Right kidney (tissue), 1 donor: ENCODE data around the gene RPL29.

Experiments
- DNase-seq: peaks from one replicate; pipeline ENCODE4 v3.0.0-alpha.2; 2016

RPL29 gene

DNA sequence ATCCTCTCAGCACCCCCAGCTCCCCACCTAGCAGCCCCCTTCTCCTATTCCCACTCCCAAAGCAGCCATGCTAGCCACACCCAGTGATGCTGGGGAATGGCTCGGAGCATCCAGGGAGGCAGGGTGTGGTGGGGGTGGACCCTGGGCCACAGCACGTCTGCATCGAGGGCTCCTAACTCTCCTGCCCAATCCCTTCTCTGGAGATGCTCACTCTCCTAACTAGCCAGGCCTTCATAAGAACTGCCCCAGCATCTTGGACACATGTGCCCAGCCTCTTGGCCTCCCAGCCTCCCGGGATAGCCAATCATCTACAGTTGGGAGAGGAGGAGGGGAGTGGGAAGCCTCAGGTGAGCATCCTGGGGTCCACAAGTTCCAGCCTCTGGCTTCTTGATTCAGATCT lies 31.2 kb downstream of the RPL29 start:
- DNase-seq = no peak

DNA sequence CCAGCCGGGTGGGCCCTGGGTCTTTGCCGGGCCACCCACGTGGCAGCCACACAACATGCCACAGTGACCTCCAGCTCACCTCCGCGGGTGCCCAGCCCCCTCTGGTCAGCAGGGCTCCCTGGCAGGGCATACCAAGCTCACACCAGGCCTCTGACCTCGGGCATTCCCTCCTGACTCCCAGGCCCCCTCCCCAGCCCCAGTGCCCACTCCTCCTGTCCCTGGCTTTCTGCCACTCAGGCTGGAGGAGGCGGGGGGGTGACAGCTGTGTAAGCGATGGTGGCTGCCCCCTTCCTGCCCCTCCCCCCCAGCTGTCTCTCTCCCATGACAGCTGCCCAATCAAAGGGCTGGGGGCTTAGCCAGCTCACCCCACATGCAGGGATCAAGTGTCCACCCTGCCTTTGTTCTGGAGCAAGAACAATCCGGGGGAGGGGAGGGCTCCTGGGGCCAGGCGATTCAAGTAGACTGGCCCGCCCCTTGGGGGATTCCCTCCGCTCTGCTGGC lies 31.7 kb downstream of the RPL29 start:
- DNase-seq = peak; percentile 38

DNA sequence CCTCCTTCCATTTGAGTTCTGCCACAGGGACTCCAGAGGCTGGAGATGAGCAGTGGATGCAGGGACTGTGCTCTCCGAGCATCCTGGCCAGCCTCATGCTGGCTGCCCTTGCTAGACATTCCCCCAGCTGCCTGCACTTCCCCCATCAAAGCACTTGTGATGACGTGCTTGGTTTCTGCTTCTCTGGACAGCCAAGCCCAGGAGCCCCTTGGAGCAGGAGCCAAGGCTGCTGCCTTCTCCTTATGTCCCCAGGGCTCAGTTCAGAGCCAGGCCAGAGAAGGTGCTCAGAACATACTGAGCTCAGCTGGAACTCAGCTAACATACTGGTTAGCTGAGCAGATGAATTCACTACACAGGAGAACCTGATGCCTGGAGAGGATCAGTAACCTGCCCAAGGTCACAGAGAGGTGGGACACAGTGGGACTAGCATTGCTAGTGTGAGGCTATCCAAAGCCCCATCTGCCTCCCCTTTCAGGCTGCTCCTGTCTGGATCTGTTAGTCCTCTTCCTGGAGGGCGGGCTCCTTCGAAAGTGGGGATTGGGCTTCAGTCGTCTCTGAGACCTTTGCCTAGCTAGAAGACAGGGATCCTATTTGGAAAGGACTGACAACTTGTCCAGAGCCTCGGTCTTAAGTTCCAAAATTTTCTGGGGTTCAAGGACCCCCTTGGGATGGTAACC lies 32.7 kb downstream of the RPL29 start:
- no peak for DNase-seq

DNA sequence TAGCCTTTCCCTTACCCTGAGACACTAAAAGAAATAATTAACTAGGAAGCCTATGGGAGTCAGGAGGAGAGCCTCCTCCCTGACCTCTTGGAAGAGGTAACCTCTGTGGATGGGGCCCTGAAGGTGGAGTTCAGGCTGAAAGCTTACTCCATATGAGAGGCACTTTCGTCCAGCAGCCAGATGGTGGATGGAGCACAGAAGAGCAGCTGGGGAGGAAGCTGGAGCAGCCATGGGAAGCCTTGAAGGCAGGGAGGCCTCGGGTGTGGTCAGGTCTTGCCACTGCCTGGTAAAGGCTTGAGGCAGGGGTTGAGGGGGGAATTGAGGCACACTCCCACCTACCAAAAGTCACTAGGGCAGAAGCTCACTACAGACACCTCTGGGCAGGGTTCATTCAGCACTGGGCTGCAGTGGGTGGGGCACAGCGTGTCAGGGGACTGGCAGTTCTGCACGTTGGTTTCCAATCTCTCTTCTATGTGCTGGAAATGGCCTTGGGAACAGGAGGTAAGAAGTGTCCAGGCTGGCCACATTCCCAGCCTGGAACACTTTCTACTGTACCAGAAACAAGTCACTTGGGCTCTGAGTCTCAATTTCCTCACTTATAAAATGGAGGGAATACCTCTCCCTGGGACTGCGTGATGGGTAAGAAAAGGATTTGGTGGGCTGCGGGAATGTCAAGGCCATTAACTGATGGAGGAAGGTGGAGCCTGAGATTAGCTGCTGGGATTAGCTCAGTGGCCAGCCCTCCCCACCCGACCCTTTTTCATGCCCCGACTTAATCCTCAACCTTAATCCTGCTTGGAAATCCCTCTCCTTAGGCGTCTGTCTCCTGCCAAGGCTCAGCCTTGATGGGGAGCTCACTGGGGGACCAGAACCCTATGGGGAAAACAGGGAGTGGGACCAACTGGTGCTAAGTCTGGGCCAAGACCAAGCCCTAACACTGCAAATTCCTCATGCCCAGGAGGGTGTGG lies 33.8 kb downstream of the RPL29 start:
- no peak for DNase-seq

DNA sequence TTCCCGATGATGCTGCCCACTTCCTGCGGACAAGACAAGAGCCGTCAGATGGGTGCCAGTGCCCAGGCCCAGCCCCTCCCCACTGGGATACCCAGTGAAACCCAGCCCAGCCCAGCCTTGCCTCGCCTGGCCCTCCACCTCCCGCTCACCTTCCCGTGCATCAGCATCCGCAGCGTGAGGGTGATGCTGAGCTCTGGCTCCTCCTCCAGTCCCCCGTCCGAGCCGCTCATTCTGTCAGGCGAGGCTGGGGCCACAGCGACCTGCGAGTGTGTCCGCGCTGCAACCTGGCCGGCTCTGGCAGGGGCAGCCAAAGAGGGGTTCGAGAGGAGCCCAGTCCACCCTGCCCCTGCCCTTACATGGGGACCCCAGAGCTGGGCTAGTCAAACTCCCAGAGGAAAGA lies 34.7 kb downstream of the RPL29 start:
- DNase-seq = no peak

DNA sequence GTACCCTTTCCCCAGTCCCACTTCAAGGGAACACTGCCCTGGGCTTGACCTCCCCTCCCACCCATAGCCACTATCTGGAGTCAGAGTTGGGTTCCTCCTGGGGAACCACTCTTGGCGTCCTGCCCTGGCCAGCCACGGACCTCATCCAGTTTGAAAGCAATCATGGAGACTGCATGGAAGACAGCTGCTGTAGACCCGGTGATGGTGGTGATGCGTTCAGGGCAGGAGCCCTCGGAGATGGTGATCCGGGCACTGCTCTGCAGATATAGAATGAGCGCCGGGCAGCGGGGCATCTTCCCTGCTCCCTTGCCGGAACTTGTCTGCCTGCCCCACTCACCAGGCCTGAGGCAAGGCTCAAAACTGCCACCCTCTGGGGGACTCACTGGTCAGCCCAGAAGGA lies 35.3 kb downstream of the RPL29 start:
- no peak for DNase-seq

DNA sequence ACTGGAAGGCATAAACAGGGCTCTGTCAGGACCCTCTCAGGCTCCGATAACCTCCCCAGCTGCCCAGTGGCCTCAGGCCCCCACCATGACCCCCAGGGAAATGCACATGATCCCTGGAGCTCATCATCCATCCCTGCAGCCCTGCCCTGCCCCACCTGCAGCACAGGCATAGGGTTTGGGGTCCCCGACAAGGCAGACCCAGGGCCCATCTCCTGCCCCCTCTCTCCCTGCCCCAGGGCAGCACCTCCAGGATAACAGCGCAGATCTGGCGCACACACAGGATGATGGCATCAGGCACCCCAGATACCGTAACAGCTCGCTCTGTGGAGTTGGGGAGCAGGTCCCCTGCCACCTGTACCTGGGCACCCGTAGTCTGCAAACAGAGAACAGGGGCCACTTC lies 36.0 kb downstream of the RPL29 start:
- DNase-seq = no peak

DNA sequence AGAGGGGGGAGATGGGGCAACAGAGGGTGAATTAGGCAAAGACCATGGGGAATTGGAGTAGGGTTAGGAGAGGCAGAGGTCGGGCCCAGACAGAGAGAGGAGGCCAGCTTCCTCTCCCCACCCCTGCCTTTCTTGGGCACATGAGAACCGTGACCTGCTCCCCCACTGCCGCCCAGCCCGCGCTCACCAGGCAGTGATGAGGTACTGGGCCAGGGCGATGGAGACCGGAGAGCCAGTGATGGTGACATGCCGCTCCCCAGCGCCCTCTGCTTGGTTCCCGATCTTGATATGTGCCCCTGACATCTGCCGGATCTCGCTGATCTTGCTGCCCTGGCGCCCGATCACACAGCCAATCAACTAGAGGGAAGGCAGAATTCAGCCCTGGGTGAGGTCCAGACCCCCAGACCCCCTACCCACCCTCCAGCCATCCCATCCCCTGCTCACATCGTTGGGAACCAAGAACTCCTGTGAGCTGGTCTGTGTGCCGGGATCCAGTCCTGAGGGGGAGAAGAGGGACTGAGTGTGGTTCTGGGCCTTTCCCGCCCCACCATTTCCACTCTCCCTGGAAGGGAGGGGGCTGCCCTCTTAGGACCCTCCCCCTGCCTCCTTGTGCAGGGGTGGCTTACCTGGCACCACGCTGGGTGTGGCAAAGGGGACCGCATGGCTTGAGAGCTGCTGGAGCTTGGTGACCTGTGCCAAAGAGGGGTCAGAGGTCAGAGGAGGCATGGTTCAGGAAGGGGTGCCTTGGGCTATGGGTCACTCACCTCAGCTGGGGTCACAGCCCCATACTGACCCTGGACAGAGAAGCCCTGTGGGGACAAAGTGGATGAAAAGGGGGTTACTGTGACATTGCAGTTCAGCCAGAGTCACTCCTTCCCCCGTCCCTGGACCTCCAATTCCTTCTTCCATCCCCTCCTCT lies 36.8 kb downstream of the RPL29 start:
- no peak for DNase-seq

DNA sequence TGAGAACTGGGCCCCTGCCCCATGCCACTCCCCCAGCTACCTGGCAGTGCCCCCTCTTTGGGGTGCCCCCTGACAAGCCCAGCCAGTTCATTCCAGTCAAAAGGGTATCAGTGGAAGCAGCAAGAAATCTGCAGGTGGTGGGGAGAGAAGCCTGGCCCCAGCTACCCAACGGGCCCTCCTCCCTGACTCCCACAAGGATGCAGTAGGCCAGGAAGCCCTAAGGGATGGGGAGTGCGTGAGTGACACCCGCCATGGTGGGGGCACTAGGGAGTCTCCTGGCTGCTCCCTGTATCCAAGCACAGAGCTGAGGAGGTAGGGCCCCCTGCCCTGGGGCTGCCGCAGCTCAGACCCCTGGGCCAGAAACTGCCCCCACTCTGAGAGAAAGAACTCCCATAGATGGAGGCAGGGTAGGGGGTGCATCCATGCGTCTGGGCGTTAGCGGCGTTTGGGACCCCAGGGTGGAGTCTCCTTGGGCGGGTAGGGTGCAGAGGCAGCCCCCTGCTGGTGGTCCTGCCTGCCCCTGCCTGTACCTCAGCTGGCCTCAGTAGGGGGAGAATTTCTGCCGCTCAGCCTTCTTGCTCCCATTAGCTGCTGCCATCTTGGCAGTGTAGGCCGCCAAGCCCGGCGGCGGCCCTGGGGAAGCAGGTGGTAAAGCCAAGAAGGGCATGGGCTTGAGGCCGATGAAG lies 38.0 kb downstream of the RPL29 start:
- no peak for DNase-seq

DNA sequence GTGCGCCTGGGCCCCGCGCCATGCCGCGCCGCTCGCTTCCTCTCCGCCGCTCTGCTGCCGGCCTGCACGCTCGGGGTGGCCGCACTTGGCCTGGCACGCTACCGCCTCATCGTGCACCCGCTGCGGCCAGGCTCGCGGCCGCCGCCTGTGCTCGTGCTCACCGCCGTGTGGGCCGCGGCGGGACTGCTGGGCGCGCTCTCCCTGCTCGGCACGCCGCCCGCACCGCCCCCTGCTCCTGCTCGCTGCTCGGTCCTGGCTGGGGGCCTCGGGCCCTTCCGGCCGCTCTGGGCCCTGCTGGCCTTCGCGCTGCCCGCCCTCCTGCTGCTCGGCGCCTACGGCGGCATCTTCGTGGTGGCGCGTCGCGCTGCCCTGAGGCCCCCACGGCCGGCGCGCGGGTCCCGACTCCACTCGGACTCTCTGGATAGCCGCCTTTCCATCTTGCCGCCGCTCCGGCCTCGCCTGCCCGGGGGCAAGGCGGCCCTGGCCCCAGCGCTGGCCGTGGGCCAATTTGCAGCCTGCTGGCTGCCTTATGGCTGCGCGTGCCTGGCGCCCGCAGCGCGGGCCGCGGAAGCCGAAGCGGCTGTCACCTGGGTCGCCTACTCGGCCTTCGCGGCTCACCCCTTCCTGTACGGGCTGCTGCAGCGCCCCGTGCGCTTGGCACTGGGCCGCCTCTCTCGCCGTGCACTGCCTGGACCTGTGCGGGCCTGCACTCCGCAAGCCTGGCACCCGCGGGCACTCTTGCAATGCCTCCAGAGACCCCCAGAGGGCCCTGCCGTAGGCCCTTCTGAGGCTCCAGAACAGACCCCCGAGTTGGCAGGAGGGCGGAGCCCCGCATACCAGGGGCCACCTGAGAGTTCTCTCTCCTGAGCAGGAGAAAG lies 39.6 kb downstream of the RPL29 start:
- DNase-seq = peak; percentile 95

DNA sequence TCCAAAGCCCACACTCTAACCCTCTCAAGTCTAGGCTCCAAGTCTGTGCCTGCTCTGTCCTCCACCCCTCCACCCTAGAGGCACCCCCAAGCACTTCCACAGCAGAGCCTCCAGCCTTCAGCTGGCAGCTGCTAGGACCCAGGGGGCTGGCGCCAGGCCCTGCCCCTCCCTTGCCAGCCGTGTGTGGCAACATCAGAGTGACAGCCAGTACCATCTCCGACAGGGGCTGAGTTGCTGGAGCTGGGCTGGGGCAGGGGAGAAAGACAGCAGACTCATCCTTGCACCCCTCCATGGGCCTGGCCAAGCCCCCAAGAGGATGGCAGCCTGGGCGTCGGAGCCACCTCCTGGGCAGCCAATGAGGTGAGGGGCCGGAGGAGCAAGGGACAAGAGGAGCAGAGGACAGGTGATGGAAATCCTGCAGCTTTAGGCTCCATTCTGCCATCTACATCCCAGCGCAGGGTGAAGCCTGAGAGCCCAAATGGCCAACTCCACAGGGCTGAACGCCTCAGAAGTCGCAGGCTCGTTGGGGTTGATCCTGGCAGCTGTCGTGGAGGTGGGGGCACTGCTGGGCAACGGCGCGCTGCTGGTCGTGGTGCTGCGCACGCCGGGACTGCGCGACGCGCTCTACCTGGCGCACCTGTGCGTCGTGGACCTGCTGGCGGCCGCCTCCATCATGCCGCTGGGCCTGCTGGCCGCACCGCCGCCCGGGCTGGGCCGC lies 40.4 kb downstream of the RPL29 start, which contains the start of gene GPR62:
Gene GPR62, plus strand, starts transcription at position 207 of the 718 bp plus-strand sequence. Its CDS starts 272 bp downstream, at position 479.
- DNase-seq = peak; percentile 43

DNA sequence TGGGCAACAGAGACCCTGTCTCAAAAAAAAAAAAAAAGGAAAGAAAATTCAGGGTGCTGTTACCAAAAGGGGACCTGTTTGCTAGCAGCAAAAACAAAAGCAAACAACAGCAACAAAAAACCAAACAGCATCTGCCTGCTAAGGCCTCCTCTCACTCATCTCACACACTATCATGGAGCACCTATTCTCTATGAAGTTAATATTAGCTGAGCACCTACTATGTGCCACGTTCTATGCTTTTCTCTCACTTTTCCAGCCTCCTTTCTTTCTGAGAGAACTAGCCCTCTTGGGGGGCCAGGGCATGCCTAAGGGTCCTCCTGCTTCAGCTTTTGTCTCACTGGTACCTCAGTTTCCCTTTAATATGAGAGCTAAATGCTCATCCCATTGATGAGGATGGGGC lies 41.0 kb downstream of the RPL29 start:
- DNase-seq = no peak

DNA sequence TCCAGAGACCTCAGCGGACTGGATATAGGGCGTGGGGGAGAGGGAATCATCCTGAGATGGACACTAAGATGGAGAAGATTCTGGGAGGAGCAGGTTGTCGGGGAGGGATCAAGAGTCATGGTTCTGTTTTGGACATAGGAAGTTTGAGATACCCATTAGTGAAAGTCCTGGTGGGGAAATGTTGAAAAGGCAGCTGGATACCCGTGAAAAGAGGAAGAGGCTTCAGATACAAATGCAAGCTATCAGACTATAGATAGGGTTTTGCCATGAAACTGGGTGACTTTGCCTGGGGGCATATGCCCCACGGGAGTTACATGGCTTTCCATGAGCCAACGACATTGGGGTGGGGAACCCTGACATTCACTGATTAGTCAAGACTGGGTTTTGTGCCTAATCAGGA lies 41.6 kb downstream of the RPL29 start:
- no peak for DNase-seq

DNA sequence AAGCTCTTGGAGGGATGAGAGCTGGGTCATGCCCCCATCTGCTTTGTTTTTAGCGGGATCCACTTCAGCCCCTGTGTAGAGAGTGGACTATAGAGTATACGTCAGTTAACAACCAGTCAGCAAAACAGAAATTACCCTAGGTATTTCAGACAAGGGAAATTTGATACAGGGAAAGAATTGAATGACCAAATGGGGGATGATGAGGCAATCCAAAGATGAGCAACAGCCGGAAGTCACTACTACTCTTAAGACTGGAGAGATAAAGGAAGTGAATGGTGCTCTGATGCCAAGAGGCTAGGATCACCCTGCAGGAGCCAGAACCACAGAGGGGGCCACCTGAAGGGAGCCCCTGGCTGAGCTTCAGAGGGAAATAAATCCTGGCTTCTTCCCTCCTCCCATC lies 42.2 kb downstream of the RPL29 start:
- no peak for DNase-seq

DNA sequence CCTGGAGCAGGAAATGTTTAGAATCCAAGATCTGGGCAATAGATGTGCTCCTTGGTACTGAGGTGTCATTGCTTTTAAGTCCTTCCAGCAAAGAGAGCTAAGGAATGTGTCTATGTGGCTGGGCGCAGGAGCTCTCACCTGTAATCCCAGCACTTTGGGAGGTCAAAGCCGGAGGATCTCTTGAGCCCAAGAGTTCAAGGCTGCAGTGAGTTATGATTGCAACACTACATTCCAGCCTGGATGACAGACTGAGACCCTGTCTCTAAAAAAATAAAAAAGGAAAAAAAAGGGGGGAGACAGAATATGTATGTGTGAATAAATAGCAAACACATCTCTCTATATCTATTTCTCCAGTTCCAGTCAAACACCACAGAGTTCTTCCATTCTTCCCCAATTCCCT lies 44.8 kb downstream of the RPL29 start:
- no peak for DNase-seq

DNA sequence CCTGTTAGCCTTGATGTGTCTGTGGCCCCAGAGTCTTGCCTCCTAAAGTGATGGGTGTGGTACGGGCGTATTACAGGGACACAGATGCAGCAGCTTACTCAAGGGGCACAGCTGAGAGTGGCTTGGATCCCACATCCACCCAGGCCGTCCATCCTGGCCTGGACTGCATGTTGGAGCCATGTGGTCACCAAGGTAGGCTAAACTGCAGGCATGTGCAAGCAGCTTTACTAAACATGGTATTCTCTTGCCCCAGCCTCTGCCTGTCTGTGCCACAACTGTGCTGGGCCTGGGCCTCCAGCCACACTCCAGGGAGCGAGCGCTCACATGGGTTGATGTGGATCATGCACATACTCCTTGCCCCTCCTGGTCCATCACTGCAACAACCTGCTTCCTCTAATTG lies 46.6 kb downstream of the RPL29 start:
- no peak for DNase-seq

DNA sequence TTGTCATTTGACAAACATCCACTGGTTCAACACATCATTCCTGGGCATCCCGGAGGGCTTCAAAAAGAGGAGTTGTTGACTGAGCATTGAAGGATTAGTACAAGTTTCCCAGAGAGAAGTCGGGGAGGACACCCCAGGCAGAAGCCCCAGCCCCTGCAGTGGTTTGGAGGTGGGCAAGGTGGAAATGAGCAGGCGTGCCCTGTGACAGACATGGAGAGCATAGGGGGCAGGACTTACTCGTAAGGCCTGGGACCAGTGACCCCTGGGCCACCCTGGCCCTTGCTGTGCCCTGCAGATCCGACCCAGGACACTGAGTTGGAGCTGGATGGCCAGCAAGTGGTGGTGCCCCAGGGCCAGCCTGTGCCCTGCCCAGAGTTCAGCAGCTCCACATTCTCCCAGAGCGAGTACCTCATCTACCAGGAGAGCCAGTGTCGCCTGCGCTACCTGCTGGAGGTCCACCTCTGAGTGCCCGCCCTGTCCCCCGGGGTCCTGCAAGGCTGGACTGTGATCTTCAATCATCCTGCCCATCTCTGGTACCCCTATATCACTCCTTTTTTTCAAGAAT lies 47.6 kb downstream of the RPL29 start:
- no peak for DNase-seq

DNA sequence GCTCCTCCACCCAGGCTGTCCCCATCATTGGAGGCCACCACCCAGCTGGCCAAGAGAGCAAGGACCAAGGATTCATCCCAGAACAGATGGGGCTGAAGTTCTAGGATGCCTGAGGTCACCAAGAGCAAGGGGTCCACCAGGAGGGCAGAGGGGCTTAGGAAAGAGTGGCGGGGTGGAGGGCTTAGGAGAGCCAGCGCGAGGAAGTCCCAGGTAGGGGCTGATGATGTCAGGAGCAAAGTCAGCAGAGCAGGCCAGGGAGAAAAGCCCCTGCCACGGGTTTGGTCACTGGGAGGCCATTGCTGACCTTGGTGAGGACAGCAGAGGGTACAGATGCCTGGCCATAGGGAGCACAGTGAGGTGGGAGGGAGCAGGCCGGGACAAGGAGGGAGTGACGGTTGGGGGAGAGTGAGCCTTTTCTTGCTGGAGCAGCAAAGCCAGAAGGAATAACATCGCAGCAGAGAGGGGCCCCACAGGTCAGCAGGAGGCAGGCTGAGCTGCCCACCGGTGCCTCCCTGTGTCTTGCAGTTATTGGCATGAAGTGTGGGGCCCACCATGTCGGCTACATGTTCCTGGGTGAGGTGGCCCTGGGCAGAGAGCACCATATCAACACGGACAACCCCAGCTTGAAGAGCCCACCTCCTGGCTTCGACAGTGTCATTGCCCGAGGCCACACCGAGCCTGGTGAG lies 48.3 kb downstream of the RPL29 start:
- DNase-seq = no peak

DNA sequence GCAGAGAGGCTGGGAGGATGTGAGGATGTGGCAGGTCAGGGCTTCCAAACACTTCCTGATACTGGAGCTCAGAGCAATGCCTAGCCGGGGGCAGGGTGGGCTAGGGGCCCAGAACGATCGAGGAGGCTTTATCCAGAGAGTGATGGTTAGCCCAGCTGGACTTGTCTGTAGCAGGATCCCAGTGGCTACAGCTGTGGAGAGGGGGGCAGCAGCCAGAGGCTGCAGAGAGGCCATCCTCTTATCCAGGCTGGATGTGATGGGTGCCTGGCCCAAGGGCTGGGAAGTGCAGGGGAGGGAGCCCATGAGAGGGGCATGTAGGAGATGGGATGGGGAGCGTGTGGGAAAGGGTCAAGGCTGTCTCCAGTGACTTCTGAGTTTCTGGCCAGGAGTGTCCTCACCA lies 48.9 kb downstream of the RPL29 start:
- no peak for DNase-seq
